Body of pancreas (tissue), 4 donors: ENCODE data around the gene PRSS57. TPM values are rescaled to one million over a fixed set of nuclear protein-coding genes. Genes with fewer than 3 reads are reported as not detected.
A peak's percentile ranks its signal among the peaks of the same experiment; 100 is the strongest.

ENCODE experiments used
- ATAC-seq: fragments of 150-250 bp; one replicate; pipeline ENCODE4 v1.9.1; 2016
- DNase-seq, 4 donors: peaks; one replicate each; pipeline ENCODE4 v3.0.0-alpha.2; 2019
- H3K27ac ChIP-seq, 4 donors: fragments of 200-600 bp; sonication (generic); 1 replicate in 3 of 4; 2 replicates in 1 of 4; pipeline versions ENCODE4 v1.5.1 to v1.6.1; 2016 to 2019; ENCODE audit warnings: mild to moderate bottlenecking in 1 of 4, mixed read lengths in 1 of 4, moderate library complexity in 1 of 4
- H3K27me3 ChIP-seq, 2 donors: fragments of 200-600 bp; sonication (generic); one replicate each; pipeline ENCODE4 v1.6.0; 2016; ENCODE audit warnings: mild to moderate bottlenecking in 1 of 2
- H3K36me3 ChIP-seq, 2 donors: fragments of 200-600 bp; sonication (generic); replicated peaks in 1 of 2; 2 replicates each; pipeline ENCODE4 v1.5.1; 2016; ENCODE audit warnings: low read depth in 2 of 2; ENCODE audit not compliant: insufficient read depth in 1 of 2
- H3K4me1 ChIP-seq: fragments of 200-600 bp; sonication (generic); one replicate; pipeline ENCODE4 v1.6.0; 2016
- H3K4me3 ChIP-seq, 2 donors: fragments of 200-600 bp; sonication (generic); 1 replicate in 1 of 2; 2 replicates in 1 of 2; pipeline ENCODE4 v1.5.1; 2016 to 2019
- H3K9me3 ChIP-seq, 3 donors: fragments of 200-600 bp; sonication (generic); 1 replicate in 2 of 3; 2 replicates in 1 of 3; pipeline ENCODE4 v1.5.1; 2016
- CTCF ChIP-seq, 7 experiments: fragments of 450-650 bp in 4 of 7; fragments of 200-600 bp in 3 of 7; sonication (generic) in 3 of 7; IDR thresholded peaks; one replicate each; pipeline ENCODE4 v1.5.1; 2016 to 2019; ENCODE audit warnings: antibody characterized with exemption in 7 of 7
- POLR2A ChIP-seq, 3 donors: fragments of 450-650 bp; IDR thresholded peaks; one replicate each; pipeline ENCODE4 v1.6.1; 2016; ENCODE audit warnings: antibody characterized with exemption in 3 of 3, mild to moderate bottlenecking in 2 of 3
- WGBS, 2 donors: methylation state at CpG; one replicate each; pipeline ENCODE4 v1.1.5; 2017; 5-methylcytosine and 5-hydroxymethylcytosine counted together
- intact Hi-C: fragments of 100-400 bp; cut with DNase I; formaldehyde crosslinking; loops from one replicate; pipeline ENCODE4 v1.15.1; 2023
- total RNA-seq, 2 donors: library from RNA; depleted of rRNA; stranded (reverse); fragments of >200 nt; gene quantifications; one replicate each; pipeline ENCODE4 v1.1.0, GENCODE V29; 2016

PRSS57 gene
- total RNA-seq, 2 donors from 2014 or later, result not detected

DNA sequence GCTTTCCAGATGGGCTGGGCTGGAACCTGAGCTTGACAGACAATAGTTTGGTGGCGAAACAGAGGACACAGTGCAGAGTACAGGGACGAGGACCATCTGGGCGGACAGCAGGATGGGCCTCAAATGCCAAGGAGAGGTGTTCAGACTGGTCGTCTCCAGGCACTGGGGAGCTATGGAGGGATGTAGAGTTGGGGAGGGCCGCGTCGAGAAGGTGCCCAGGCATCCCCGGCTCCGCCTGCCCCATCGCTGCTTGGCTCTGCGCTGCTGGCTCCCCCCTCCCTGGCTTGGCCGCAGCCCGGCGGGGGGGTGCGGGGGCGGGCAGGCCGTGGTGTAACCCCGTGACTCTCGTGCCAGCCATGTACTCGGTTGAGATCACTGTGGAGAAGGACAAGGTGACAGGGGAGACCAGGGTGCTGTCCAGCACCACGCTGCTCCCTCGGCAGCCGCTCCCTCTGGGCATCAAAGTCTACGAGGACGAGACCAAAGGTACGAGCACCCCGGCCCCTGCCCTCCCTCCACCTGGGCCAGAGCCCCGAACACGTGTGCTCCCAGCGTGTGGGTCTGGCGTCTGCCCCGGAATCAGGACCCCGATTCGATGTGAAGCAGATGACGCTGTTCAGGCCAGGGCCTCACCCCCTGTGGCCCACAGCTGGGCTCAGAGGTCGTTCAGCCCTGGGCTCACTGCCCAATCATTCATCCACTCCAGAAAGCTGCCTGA lies 44.9 kb upstream of the PRSS57 start:
- ATAC-seq, result no peak
- no peaks in the 10 kb centered on the region for H3K4me1 ChIP-seq
- TF ChIP-seq POLR2A (IDR thresholded peaks at IDR 0.05) (no peak), CTCF (IDR thresholded peaks at IDR 0.05) (no peak)
- H3K4me3 ChIP-seq, result no peak overlapping the region
- intact Hi-C loops, result no loop called here
- no peaks in the 10 kb centered on the region for H3K36me3 ChIP-seq
- no peak for DNase-seq
- WGBS, 2 donors, result 70 to 71% methylated on average over 7 to 30 of the region's 36 CpGs
- H3K27ac ChIP-seq, result no peak overlapping the region
- no peaks in the 10 kb centered on the region for H3K9me3 ChIP-seq
- H3K27me3 ChIP-seq, result no peaks in the 10 kb centered on the region

GRCh38 chr19:738509-739128 lies 43.4 kb upstream of the PRSS57 start:
- intact Hi-C loops, result no loop called here
- Histone ChIP-seq H3K36me3 (no peaks in the 10 kb centered on the region), H3K27me3 (no peaks in the 10 kb centered on the region), H3K9me3 (no peaks in the 10 kb centered on the region), H3K4me1 (no peaks in the 10 kb centered on the region), H3K27ac (no peak overlapping the region), H3K4me3 (no peak overlapping the region)
- no peak for TF ChIP-seq CTCF (IDR thresholded peaks at IDR 0.05)
- TF ChIP-seq POLR2A (IDR thresholded peaks at IDR 0.05), result no peak
- 35 to 51% methylated on average over 15 to 23 of the region's 23 CpGs for WGBS, 2 donors
- ATAC-seq, result no peak
- no peak for DNase-seq

DNA sequence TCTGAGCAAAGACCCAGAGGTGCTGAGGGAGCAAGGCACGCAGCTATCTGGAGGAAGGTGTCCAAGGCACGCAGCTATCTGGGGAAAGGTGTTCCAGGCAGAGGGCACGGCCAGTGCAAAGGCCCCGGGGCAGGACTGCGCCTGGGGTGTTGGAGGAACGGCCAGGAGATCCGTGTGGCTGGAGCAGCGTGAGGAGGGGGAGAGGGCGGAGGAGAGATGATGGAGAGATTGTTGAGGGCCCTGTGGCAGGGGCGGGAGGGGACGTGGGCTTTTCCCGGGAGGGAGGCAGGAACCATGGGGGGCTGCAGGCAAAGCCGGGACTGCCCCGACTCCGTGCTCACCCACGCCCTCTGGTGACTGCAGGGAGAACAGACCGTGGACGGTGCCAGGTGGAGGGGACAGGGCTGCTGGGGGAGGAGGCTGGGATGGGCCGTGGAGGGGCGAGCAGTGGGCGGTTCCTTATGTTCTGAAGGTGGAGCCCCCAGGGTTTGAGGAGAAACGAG lies 42.4 kb upstream of the PRSS57 start:
- ATAC-seq, result peak; percentile 31
- Histone ChIP-seq H3K36me3 (no peaks in the 10 kb centered on the region), H3K27me3 (no peaks in the 10 kb centered on the region), H3K9me3 (no peaks in the 10 kb centered on the region), H3K4me1 (no peaks in the 10 kb centered on the region), H3K4me3 (no peak overlapping the region), H3K27ac (no peak overlapping the region)
- TF ChIP-seq CTCF (IDR thresholded peaks at IDR 0.05), result peak in 6 of 7 experiments; percentile 29 to 50 (median 42)
- TF ChIP-seq POLR2A (IDR thresholded peaks at IDR 0.05), result no peak
- 27 to 30% methylated on average over 20 to 22 of the region's 22 CpGs for WGBS, 2 donors
- intact Hi-C loops, result no loop called here
- DNase-seq, result peak in 3 of 4 donors; percentile 43 to 50 (median 44)

- intact Hi-C loops, result no loop called here
- WGBS, 2 donors, result 76 to 83% methylated on average over 6 to 22 of the region's 32 CpGs
- Histone ChIP-seq H3K4me1 (no peaks in the 10 kb centered on the region), H3K27ac (no peak overlapping the region), H3K9me3 (no peaks in the 10 kb centered on the region), H3K27me3 (no peaks in the 10 kb centered on the region), H3K36me3 (no peaks in the 10 kb centered on the region), H3K4me3 (no peak overlapping the region)
- TF ChIP-seq POLR2A (IDR thresholded peaks at IDR 0.05), result no peak
- TF ChIP-seq CTCF (IDR thresholded peaks at IDR 0.05), result no peak
- DNase-seq, result no peak
- ATAC-seq, result no peak
These were observed 40.9 kb upstream of the PRSS57 start for GRCh38 chr19:736125-736524.
